Islet of Langerhans (tissue), 1 donor: ENCODE data around the gene TMEM258.

Experiments used
- FAIRE-seq: peaks from one replicate; lab custom pipeline; 2011; peaks lifted over from hg19 to GRCh38; lab: Jason Lieb, UNC

The TMEM258 gene

GRCh38 chr11:61775606-61776554 lies 16.5 kb downstream of the TMEM258 start:
- no peak for FAIRE-seq

- FAIRE-seq = no peak
Measured at GRCh38 chr11:61775106-61775505, 17.3 kb downstream of the TMEM258 start.

GRCh38 chr11:61774411-61774810 lies 18.0 kb downstream of the TMEM258 start:
- FAIRE-seq = no peak

GRCh38 chr11:61773809-61774208 lies 18.6 kb downstream of the TMEM258 start:
- FAIRE-seq = no peak

GRCh38 chr11:61773356-61773755 lies 19.0 kb downstream of the TMEM258 start:
- no peak for FAIRE-seq

GRCh38 chr11:61771985-61772455 lies 20.4 kb downstream of the TMEM258 start:
- FAIRE-seq = no peak

GRCh38 chr11:61771195-61771894 lies 21.1 kb downstream of the TMEM258 start:
- no peak for FAIRE-seq

- FAIRE-seq = no peak
Measured at GRCh38 chr11:61769946-61770683, 22.3 kb downstream of the TMEM258 start.

- FAIRE-seq = no peak
Measured at GRCh38 chr11:61769169-61769920, 23.1 kb downstream of the TMEM258 start.

- FAIRE-seq = no peak
Measured at GRCh38 chr11:61768376-61769076, 23.9 kb downstream of the TMEM258 start.

- FAIRE-seq = no peak
Measured at GRCh38 chr11:61766353-61766841, 26.0 kb downstream of the TMEM258 start.

GRCh38 chr11:61765550-61766253 lies 26.7 kb downstream of the TMEM258 start:
- no peak for FAIRE-seq

GRCh38 chr11:61764606-61765260 lies 27.7 kb downstream of the TMEM258 start:
- FAIRE-seq = no peak

- FAIRE-seq = no peak
Measured at GRCh38 chr11:61763930-61764605, 28.3 kb downstream of the TMEM258 start.

GRCh38 chr11:61762798-61763197 lies 29.6 kb downstream of the TMEM258 start:
- FAIRE-seq = no peak

GRCh38 chr11:61762223-61762615 lies 30.2 kb downstream of the TMEM258 start:
- FAIRE-seq = no peak

GRCh38 chr11:61761440-61762222 lies 30.8 kb downstream of the TMEM258 start:
- FAIRE-seq = no peak

- no peak for FAIRE-seq
Measured at GRCh38 chr11:61760946-61761345, 31.5 kb downstream of the TMEM258 start.
